HG03571 (cell line): Measurements from ENCODE around the gene TCOF1.
A peak's percentile ranks its signal among the peaks of the same experiment; 100 is the strongest.

ENCODE experiments used
- ATAC-seq: cut with Tn5 transposase; IDR thresholded peaks from one replicate; pipeline ENCODE4 v1.9.1; 2021; ENCODE audit not compliant: unreplicated experiment

TCOF1 gene

DNA sequence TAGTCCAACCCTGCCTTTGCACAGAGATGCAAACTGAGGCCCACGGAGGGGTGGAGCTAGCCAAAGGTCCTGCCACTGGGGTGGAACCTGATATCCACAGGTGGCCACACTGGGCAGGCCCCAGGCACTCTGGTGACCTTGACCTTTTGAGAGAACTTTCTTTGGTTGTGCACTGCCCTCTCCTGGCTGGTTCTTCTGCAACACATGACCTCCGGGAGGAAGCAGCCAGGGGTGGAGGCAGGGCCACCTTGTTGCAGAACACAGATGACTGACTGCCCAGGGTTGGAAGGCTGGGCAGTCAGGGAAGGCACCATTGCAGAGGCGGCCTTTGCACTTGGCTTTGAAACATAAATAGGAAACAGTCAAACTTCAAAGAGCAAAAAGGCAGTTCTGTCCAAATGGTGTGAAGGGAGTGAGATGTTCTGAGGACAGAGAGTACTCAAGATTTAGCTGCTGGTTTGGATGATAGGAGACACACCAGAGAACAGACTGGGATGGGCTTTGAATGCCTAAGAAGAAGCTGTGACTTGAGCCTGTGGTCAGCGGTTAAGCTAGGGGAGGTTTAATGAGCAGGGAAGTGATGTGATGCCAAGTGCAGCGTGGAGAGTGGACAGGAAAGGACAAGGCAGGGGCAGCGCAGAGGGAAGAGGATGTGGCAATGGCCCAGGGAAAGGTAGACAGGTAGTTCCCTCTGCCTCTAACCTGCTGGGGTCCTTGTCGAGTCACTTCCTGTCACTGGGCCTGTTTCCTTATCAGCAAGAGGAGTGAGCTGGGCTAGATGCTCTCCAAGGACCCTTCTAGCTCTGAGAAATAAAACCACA is 6.8 kb upstream of the TCOF1 start:
- ATAC-seq: peak; percentile 80

DNA sequence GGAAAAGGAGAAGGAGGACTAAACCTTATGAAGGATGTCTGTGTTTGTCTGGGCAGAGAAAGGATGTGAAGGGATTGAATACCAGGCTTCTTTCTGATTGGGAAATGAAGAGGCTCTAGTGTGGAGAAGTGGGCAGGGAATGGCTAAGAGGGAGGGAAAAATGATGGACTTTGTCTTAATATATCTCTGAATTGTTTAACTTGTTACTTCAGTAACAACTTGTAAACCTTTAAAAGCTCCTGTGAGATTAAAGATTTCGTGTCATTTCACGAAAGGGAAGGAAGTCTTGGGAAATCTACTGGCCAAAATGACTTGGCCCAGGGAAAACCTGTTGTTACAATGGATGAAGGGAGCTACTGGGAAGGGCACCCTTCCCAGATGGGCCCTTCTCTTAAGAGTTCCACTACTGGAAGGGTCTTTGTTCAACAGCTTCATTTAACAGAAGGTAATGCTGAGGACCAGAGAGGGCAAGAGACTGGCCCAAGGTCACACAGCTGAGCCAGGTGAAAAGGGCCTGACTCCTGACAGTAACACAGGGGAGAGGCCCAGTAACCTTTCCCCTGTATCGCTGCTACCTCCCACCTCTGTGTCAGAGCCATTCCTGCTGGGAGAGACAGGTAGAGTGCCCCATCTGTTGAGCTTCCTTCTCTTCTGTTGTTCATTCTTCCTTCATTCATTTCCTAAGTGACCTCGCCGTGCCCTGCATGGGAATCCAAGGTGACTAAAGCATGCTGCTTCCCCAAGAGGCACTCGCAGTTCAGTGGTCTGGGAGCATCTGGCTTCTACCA is 5.1 kb upstream of the TCOF1 start:
- ATAC-seq: no peak

- ATAC-seq: no peak
Observed at GRCh38 chr5:150353032-150353675, 4.3 kb upstream of the TCOF1 start.

GRCh38 chr5:150355791-150356190 is 1.7 kb upstream of the TCOF1 start:
- ATAC-seq: no peak

DNA sequence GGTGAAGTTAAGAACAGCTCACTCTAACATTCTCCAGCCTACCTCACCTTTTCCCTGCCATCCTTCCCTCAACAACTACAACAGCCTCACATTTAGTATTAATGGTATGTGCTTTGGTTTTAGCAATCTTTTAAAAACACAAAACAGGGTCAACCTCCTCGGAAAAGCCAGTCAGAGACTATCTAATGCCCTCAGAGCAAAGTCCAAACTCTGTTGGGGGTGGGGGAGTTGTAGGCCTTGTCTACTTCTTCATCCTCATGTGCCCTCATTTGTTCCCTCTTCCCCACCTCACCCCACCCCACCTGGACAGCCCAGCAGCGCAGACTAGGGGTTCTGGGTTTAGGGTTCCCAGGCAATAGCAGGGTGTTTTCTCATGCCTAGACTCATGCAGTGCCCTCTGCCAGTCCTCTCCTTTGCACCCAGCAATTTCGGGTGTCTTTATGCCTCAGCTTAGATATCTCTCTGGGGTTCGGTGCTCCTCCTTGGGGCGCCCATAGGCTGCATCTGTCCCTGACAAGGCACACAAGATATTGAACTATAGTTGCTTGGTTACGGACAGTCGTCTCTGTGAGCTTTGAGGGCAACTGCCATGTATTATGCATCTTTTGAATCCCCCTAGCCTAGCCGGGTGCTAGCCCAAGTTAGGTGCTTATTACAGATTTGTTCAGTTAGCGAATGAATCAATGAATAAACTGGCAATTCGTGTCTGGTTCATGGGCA is 762 bp upstream of the TCOF1 start:
- ATAC-seq: no peak

DNA sequence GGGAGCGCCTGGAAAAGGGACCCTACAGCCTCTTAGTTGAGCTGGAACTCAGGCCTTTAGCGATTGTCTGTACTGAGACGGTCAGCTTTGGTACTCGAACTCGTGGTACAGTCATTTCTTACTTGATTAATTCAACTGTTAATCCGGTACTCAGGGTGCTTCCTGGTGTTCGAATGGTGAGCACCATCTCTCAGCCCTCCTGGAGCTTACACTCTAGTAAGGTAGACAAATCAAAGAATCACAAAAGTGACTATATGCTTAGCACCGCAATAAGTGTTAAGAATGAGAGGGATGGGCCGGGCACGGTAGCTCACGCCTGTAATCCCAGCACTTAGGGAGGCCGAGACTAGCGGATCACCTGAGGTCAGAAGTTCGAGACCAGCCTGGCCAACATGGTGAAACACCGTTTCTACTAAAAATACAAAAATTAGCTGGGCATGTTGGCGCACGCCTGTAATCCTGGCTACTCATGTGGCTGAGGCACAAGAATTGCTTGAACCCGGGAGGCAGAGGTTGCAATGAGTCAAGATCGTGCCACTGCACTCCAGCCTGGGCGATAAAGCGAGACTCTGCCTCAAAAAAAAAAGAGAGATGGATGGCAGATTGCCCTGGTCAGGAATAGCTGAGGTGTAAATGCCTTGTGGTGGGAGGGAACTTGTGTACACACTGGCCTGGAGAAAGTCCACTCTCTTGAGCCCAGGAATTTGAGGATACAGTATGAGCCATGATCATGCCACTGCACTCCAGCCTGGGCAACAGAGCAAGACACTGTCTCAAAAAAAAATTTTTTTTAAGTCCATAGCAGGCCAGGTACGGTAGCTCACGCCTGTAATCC is 981 bp downstream of the TCOF1 start:
- ATAC-seq: no peak

GRCh38 chr5:150361301-150361700 is 3.8 kb downstream of the TCOF1 start:
- ATAC-seq: no peak

DNA sequence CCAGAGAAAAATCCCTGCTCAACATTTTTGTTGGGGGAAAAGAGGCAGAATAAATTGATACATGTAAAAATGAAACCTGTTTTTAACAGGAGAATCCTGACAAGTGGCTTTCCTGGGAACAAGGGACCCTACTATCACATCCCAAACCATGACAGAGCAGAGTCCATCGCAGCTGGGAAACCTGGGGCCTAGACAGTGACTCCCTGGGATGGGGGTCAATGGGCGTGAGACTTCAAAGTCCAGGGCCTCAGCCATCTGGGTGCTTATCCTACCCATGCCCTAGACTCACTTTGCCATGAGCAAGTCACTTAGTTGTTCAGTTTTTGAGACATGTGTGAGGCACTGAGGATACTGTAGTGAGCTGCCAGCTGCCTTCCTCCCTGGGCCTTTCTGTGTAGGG is 5.7 kb downstream of the TCOF1 start:
- no peak for ATAC-seq

GRCh38 chr5:150364004-150364403 is 6.5 kb downstream of the TCOF1 start:
- ATAC-seq: no peak

- no peak for ATAC-seq
Observed at GRCh38 chr5:150368526-150368925, 11.0 kb downstream of the TCOF1 start.

DNA sequence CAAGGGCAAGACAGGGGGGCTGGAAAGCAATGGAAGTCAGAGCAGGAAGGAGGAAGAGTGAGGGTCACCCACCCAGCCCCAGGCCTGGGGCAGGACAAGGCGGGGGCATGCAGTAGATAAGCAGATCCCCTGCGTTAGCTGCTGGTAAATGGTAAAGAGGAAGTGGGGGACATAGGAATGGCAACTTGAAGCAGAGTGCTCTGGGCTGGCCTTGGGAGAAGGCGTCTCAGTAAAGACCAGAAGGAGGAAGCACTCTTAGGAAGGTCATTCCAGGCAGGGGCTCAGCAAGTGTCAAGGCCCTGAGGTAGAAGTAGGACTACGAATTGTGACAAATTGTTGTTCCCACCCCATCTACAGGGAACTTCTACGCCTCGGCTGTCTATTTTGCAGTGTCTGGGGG is 15.1 kb downstream of the TCOF1 start:
- no peak for ATAC-seq

DNA sequence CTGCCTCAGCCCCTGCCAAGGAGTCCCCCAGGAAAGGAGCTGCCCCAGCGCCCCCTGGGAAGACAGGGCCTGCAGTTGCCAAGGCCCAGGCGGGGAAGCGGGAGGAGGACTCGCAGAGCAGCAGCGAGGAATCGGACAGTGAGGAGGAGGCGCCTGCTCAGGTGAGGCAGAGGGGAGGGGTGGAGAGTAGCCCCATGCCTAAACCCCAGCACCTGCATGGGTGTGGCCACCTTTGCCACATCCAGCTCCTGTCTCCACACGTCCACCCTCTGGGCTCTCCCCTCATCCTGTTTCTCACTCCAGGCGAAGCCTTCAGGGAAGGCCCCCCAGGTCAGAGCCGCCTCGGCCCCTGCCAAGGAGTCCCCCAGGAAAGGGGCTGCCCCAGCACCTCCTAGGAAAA is 17.2 kb downstream of the TCOF1 start:
- no peak for ATAC-seq

DNA sequence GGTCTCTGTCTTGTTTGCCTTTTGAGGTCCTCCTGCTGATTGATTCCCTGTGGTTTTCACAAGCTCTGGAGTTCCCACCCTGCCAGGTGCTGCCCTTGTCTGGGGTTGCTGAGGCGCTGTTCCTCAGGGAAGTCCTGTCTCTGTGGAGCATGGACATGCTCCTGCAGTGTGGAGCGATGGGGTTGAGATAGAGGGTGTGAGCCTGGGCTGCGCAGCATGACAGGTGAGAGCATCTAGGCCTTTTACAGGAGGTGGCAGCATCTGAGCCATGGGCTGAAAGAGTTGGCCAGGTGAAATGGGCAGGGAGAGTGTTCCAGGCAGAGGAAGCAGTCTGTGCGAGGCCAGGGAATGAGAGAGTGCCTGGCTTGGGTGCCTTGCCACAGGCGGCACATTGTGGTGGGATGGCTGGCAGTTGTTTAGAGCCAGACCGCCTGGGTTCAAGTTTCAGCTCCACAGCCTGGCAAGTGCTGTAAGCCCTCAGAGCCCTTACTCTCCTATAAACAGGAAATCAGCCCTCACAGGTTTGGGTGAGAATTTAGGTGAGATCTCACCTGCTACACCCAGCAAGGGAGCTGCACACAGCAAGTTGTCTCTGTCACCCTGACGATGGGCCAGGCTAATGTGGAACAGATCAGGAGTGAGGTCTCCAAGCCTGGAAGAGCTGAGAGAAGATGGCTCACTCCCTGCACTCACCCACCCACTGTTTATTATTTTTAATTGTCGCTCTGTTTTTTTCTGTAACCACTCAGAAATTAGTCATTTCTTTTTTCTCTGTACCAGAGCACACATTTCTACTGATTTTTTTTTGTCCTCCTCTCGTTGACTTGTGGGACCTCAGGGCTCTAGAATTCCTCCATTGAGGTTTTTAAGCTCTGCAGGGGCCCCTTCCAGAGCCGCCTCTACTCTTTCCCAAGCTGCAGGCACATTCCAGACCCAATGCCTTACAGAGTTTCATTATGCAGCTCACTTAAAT is 19.6 kb downstream of the TCOF1 start:
- ATAC-seq: no peak

GRCh38 chr5:150377964-150378694 is 20.6 kb downstream of the TCOF1 start:
- ATAC-seq: no peak

DNA sequence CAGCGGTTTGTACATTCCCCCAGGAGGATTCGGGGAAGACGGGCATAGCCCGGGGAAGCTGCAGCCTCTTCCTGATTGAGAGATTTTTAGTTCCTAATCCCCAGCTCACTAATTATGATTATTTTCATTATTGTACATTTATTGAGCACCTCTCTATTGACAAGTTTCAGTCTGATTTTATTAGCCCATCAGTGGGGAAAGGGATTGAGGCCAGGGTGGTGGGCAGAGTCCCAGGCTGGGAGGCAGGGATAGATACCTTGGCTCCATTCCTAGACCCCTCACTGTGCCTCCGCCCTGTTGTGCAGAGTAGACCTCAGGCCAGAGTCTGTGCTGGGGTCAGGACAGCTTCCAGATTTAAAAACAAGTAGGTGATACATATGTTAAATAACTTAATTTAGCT is 27.2 kb downstream of the TCOF1 start:
- no peak for ATAC-seq

GRCh38 chr5:150386024-150386855 is 28.7 kb downstream of the TCOF1 start:
- ATAC-seq: no peak

- ATAC-seq: no peak
Observed at GRCh38 chr5:150389531-150390266, 32.2 kb downstream of the TCOF1 start.
